ENCODE results near the gene DLGAP1. TPM values are rescaled to one million over a fixed set of nuclear protein-coding genes. Genes with fewer than 3 reads are reported as not detected.

The DLGAP1 gene
- total and polyA plus RNA-seq, 3 donors from 2014 or later = 18.6 to 93.8 (median 69.1) TPM

GRCh38 chr18:4196351-4196750, 258.8 kb downstream of the DLGAP1 start:
- DNase-seq = peak; percentile 60
- Histone ChIP-seq H3K27me3 (no peaks in the 10 kb centered on the region), H3K27ac (peak overlapping the region; percentile 15 to 20), H3K4me3 (no peak overlapping the region), H3K36me3 (ENCODE audit: low read depth, missing control alignments) (no peaks in the 10 kb centered on the region), H3K9me3 (no peaks in the 10 kb centered on the region), H3K4me1 (peaks cover 4% of the 10 kb centered on the region)
- intact Hi-C loops (cut with DNase I; ENCODE audit: low total_unique reads) = no loop called here
- TF ChIP-seq POLR2A (IDR thresholded peaks at IDR 0.05) (no peak), CTCF (IDR thresholded peaks at IDR 0.05) (no peak)
- WGBS, 2 donors = 19 to 34% methylated on average over 4 of the region's 4 CpGs

- Histone ChIP-seq H3K4me1 (peaks cover 4% of the 10 kb centered on the region), H3K27ac (peak overlapping the region; percentile 14 to 66), H3K4me3 (no peak overlapping the region), H3K27me3 (no peaks in the 10 kb centered on the region), H3K9me3 (no peaks in the 10 kb centered on the region), H3K36me3 (ENCODE audit: low read depth, missing control alignments) (no peaks in the 10 kb centered on the region)
- TF ChIP-seq POLR2A (IDR thresholded peaks at IDR 0.05) = no peak
- peak; percentile 34 for DNase-seq
- intact Hi-C loops (cut with DNase I; ENCODE audit: low total_unique reads) = no loop called here
- 29 to 35% methylated on average over 3 of the region's 3 CpGs for WGBS, 2 donors
Observed at GRCh38 chr18:4193086-4193485, 262.0 kb downstream of the DLGAP1 start.

GRCh38 chr18:4181882-4182568, 273.1 kb downstream of the DLGAP1 start:
- peak overlapping the region in 1 of 2 donors; percentile 19 for H3K27ac ChIP-seq
- intact Hi-C loops (cut with DNase I; ENCODE audit: low total_unique reads) = no loop called here
- DNase-seq = no peak
- no peaks in the 10 kb centered on the region for H3K36me3 ChIP-seq (ENCODE audit: low read depth, missing control alignments)
- H3K4me1 ChIP-seq = no peaks in the 10 kb centered on the region
- TF ChIP-seq CTCF (IDR thresholded peaks at IDR 0.05) (no peak), POLR2A (IDR thresholded peaks at IDR 0.05) (no peak)
- 81 to 82% methylated on average over 7 of the region's 7 CpGs for WGBS, 2 donors
- no peak overlapping the region for H3K4me3 ChIP-seq
- no peaks in the 10 kb centered on the region for H3K9me3 ChIP-seq
- no peaks in the 10 kb centered on the region for H3K27me3 ChIP-seq

DNA sequence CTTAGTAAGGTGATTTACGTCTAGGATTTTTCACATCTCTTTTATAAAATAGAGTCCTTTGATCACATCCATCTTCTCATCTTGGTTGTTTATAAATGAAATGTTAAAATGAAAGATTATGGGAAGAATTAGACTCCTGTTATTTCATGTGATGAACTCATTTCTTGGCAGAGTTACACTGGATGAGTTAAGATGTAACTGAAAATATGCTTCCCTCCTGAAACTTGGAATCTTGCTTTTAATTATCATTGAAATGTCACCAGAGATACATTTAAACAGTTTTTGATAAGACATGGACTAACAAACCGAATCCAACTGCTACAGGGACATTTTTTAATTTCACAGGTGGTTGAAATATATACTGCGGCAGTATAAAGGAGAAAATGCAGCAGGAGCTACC, 274.0 kb downstream of the DLGAP1 start:
- 41 to 49% methylated on average over 3 of the region's 3 CpGs for WGBS, 2 donors
- Histone ChIP-seq H3K36me3 (ENCODE audit: low read depth, missing control alignments) (no peaks in the 10 kb centered on the region), H3K9me3 (no peaks in the 10 kb centered on the region), H3K27me3 (no peaks in the 10 kb centered on the region), H3K4me3 (no peak overlapping the region), H3K27ac (peak overlapping the region; percentile 1 to 19), H3K4me1 (no peaks in the 10 kb centered on the region)
- TF ChIP-seq POLR2A (IDR thresholded peaks at IDR 0.05) (no peak), CTCF (IDR thresholded peaks at IDR 0.05) (no peak)
- no peak for DNase-seq
- intact Hi-C loops (cut with DNase I; ENCODE audit: low total_unique reads) = no loop called here

GRCh38 chr18:4172196-4173100, 282.7 kb downstream of the DLGAP1 start:
- TF ChIP-seq CTCF (IDR thresholded peaks at IDR 0.05) (no peak), POLR2A (IDR thresholded peaks at IDR 0.05) (no peak)
- intact Hi-C loops (cut with DNase I; ENCODE audit: low total_unique reads) = no loop called here
- WGBS, 2 donors = 57% methylated on average over 6 of the region's 6 CpGs
- H3K4me3 ChIP-seq = no peak overlapping the region
- H3K9me3 ChIP-seq = no peaks in the 10 kb centered on the region
- H3K4me1 ChIP-seq = no peaks in the 10 kb centered on the region
- no peaks in the 10 kb centered on the region for H3K27me3 ChIP-seq
- no peak overlapping the region for H3K27ac ChIP-seq
- no peak for DNase-seq
- no peaks in the 10 kb centered on the region for H3K36me3 ChIP-seq (ENCODE audit: low read depth, missing control alignments)

All from testis (tissue), 3 donors.